Fibroblast of lung (primary cell): ENCODE results near the gene PNPLA3. TPM values are rescaled to one million over a fixed set of nuclear protein-coding genes. Genes with fewer than 3 reads are reported as not detected.

Source experiments
- DNase-seq, 2 donors: peaks; one replicate each; pipeline versions ENCODE4 v3.0.0 to v3.0.0-alpha.2; 2010; ENCODE audit warnings: low read depth in 2 of 2
- H2AFZ ChIP-seq: 2 replicates; pipeline ENCODE4 v1.5.1; 2012; ENCODE audit warnings: low read length, control low read depth, inconsistent platforms
- H3K27ac ChIP-seq: 2 replicates; pipeline ENCODE4 v1.5.1; 2011; ENCODE audit warnings: low read length, control low read depth; ENCODE audit not compliant: insufficient read depth
- H3K27me3 ChIP-seq: 2 replicates; pipeline ENCODE4 v1.5.1; 2011; ENCODE audit warnings: mild to moderate bottlenecking, low read length; ENCODE audit not compliant: control insufficient read depth, insufficient read depth
- H3K36me3 ChIP-seq: 2 replicates; pipeline ENCODE4 v1.5.1; 2011; ENCODE audit warnings: low read length; ENCODE audit not compliant: control insufficient read depth, insufficient read depth
- H3K4me1 ChIP-seq: 2 replicates; pipeline ENCODE4 v1.5.1; 2011; ENCODE audit warnings: low read length; ENCODE audit not compliant: control insufficient read depth, insufficient read depth; ENCODE audit errors: extremely low read depth
- H3K4me2 ChIP-seq: 2 replicates; pipeline ENCODE4 v1.5.1; 2011; ENCODE audit warnings: low read length, control low read depth; ENCODE audit not compliant: insufficient read depth; ENCODE audit errors: extremely low read depth
- H3K4me3 ChIP-seq, 4 experiments: fragments of 200-600 bp in 1 of 4; sonication (generic) in 1 of 4; replicated peaks in 1 of 4; 2 replicates each; pipeline ENCODE4 v1.5.1; 2011 to 2016; ENCODE audit warnings: low read length in 4 of 4, low read depth in 3 of 4, mild to moderate bottlenecking in 3 of 4, control low read depth in 2 of 4, inconsistent platforms in 1 of 4, mixed read lengths in 1 of 4; ENCODE audit not compliant: insufficient read depth in 1 of 4; ENCODE audit errors: control extremely low read depth in 1 of 4
- H3K79me2 ChIP-seq: 2 replicates; pipeline ENCODE4 v1.5.1; 2012; ENCODE audit warnings: mild to moderate bottlenecking, low read length, inconsistent platforms; ENCODE audit not compliant: control insufficient read depth, insufficient read depth
- H3K9ac ChIP-seq: 2 replicates; pipeline ENCODE4 v1.5.1; 2011; ENCODE audit warnings: mild to moderate bottlenecking, low read length, control low read depth; ENCODE audit not compliant: insufficient read depth
- H3K9me3 ChIP-seq: 2 replicates; pipeline ENCODE4 v1.5.1; 2012; ENCODE audit warnings: low read depth, low read length; ENCODE audit not compliant: control insufficient read depth, insufficient read depth
- H4K20me1 ChIP-seq: 2 replicates; pipeline ENCODE4 v1.5.1; 2011; ENCODE audit warnings: low read length; ENCODE audit not compliant: control insufficient read depth, insufficient read depth; ENCODE audit errors: extremely low read depth
- CTCF ChIP-seq, 2 donors: IDR thresholded peaks in 1 of 2; conservative IDR thresholded peaks in 1 of 2; 1 replicate in 1 of 2; 2 replicates in 1 of 2; pipeline ENCODE4 v1.5.1; 2011 to 2012; ENCODE audit warnings: low read length in 2 of 2, control low read depth in 1 of 2, inconsistent platforms in 1 of 2, low read depth in 1 of 2, mild to moderate bottlenecking in 1 of 2
- EZH2 ChIP-seq: IDR thresholded peaks from 2 replicates; pipeline ENCODE4 v1.5.1; 2012; ENCODE audit warnings: low read length, control low read depth, mild to moderate bottlenecking; ENCODE audit errors: missing control alignments
- polyA plus RNA-seq, 2 donors: library from polyadenylated mRNA; depleted of rRNA in 1 of 2; stranded (reverse) in 1 of 2; unstranded in 1 of 2; fragments of >200 nt; gene quantifications; 2 replicates each; pipeline ENCODE4 v1.2.1, GENCODE V29; 2011 to 2012; ENCODE audit warnings: missing spikeins in 1 of 2
- total RNA-seq: library from RNA; depleted of rRNA; stranded (reverse); fragments of >200 nt; gene quantifications from 2 replicates; pipeline ENCODE4 v1.2.1, GENCODE V29; 2014

The PNPLA3 gene
- total and polyA plus RNA-seq, 2 donors (not counting 1 experiment from before 2014, with no cell fraction given): 6.8 to 12.6 TPM

GRCh38 chr22:43928468-43928867 is 4.9 kb downstream of the PNPLA3 start:
- Histone ChIP-seq H3K9ac (no peak overlapping the region), H3K4me2 (no peak overlapping the region), H4K20me1 (no peaks in the 10 kb centered on the region), H3K79me2 (no peaks in the 10 kb centered on the region), H3K4me3 (no peak overlapping the region), H3K36me3 (peaks cover 7% of the 10 kb centered on the region), H3K4me1 (no peaks in the 10 kb centered on the region), H3K9me3 (no peaks in the 10 kb centered on the region), H3K27me3 (no peaks in the 10 kb centered on the region), H2AFZ (no peak overlapping the region), H3K27ac (no peak overlapping the region)
- DNase-seq: no peak
- TF ChIP-seq CTCF (conservative IDR thresholded peaks at IDR 0.05 in 1 of 2, IDR thresholded peaks at IDR 0.05 in 1 of 2; ENCODE audit: low read depth in 1 of 2, low read length in 2 of 2) (no peak), EZH2 (no peak)

GRCh38 chr22:43928908-43929307 is 5.3 kb downstream of the PNPLA3 start:
- H4K20me1 ChIP-seq: no peaks in the 10 kb centered on the region
- H3K36me3 ChIP-seq: peaks cover 7% of the 10 kb centered on the region
- no peak overlapping the region for H3K9ac ChIP-seq
- no peaks in the 10 kb centered on the region for H3K27me3 ChIP-seq
- DNase-seq: no peak
- no peaks in the 10 kb centered on the region for H3K4me1 ChIP-seq
- TF ChIP-seq EZH2 (no peak), CTCF (conservative IDR thresholded peaks at IDR 0.05 in 1 of 2, IDR thresholded peaks at IDR 0.05 in 1 of 2; ENCODE audit: low read depth in 1 of 2, low read length in 2 of 2) (no peak)
- H3K9me3 ChIP-seq: no peaks in the 10 kb centered on the region
- no peaks in the 10 kb centered on the region for H3K79me2 ChIP-seq
- H3K27ac ChIP-seq: no peak overlapping the region
- H2AFZ ChIP-seq: no peak overlapping the region
- H3K4me2 ChIP-seq: no peak overlapping the region
- no peak overlapping the region for H3K4me3 ChIP-seq

- H3K9ac ChIP-seq: no peak overlapping the region
- no peak for DNase-seq
- TF ChIP-seq EZH2 (no peak), CTCF (conservative IDR thresholded peaks at IDR 0.05 in 1 of 2, IDR thresholded peaks at IDR 0.05 in 1 of 2; ENCODE audit: low read depth in 1 of 2, low read length in 2 of 2) (no peak)
- H3K9me3 ChIP-seq: no peaks in the 10 kb centered on the region
- no peak overlapping the region for H3K4me3 ChIP-seq
- no peaks in the 10 kb centered on the region for H3K4me1 ChIP-seq
- H3K79me2 ChIP-seq: no peaks in the 10 kb centered on the region
- peaks cover 8% of the 10 kb centered on the region for H3K36me3 ChIP-seq
- no peak overlapping the region for H3K27ac ChIP-seq
- no peak overlapping the region for H3K4me2 ChIP-seq
- no peaks in the 10 kb centered on the region for H4K20me1 ChIP-seq
- H3K27me3 ChIP-seq: no peaks in the 10 kb centered on the region
- H2AFZ ChIP-seq: no peak overlapping the region
Observed at GRCh38 chr22:43931771-43932170, 8.2 kb downstream of the PNPLA3 start.
